Gastroesophageal sphincter (tissue), 4 donors: Measurements from ENCODE around the gene GRIP2. TPM values are rescaled to one million over a fixed set of nuclear protein-coding genes. Genes with fewer than 3 reads are reported as not detected.

Experiments
- ATAC-seq: fragments of 150-250 bp; one replicate; pipeline ENCODE4 v1.9.1; 2016; ENCODE audit warnings: mild to moderate bottlenecking, moderate library complexity
- H3K27ac ChIP-seq, 4 donors: fragments of 200-600 bp; sonication (generic) in 3 of 4; 1 replicate in 3 of 4; 2 replicates in 1 of 4; pipeline ENCODE4 v1.5.1; 2016 to 2019
- H3K27me3 ChIP-seq: fragments of 200-600 bp; sonication (generic); one replicate; pipeline ENCODE4 v1.5.1; 2019
- H3K36me3 ChIP-seq, 2 donors: fragments of 200-600 bp; sonication (generic); one replicate each; pipeline ENCODE4 v1.5.1; 2019; ENCODE audit warnings: control low read depth in 1 of 2
- H3K4me1 ChIP-seq, 3 donors: fragments of 200-600 bp; sonication (generic); 1 replicate in 2 of 3; 2 replicates in 1 of 3; pipeline ENCODE4 v1.5.1; 2016 to 2019; ENCODE audit warnings: control low read depth in 2 of 3
- H3K4me3 ChIP-seq, 2 donors: fragments of 200-600 bp; sonication (generic); one replicate each; pipeline ENCODE4 v1.5.1; 2019; ENCODE audit warnings: mild to moderate bottlenecking in 1 of 2, moderate library complexity in 1 of 2
- H3K9me3 ChIP-seq, 3 donors: fragments of 200-600 bp; sonication (generic); one replicate each; pipeline ENCODE4 v1.5.1; 2017 to 2019; ENCODE audit warnings: control low read depth in 2 of 3
- EP300 ChIP-seq: sonication (generic); formaldehyde crosslinking; IDR thresholded peaks from one replicate; pipeline ENCODE4 v1.6.1; 2017; ENCODE audit warnings: antibody characterized with exemption, mild to moderate bottlenecking
- POLR2A ChIP-seq, 2 donors: fragments of 450-650 bp; IDR thresholded peaks; one replicate each; pipeline ENCODE4 v1.6.1; 2017; ENCODE audit warnings: antibody characterized with exemption in 2 of 2, mild to moderate bottlenecking in 2 of 2, moderate library complexity in 1 of 2
- POLR2AphosphoS5 ChIP-seq: sonication (generic); formaldehyde crosslinking; IDR thresholded peaks from one replicate; pipeline ENCODE4 v1.6.1; 2017; ENCODE audit warnings: antibody characterized with exemption
- WGBS, 2 donors: methylation state at CpG; one replicate each; pipeline ENCODE4 v1.1.5; 2018; ENCODE audit warnings: low coverage in 1 of 2; 5-methylcytosine and 5-hydroxymethylcytosine counted together
- total RNA-seq, 4 donors: library from RNA; depleted of rRNA; stranded (reverse); fragments of >200 nt; gene quantifications; one replicate each; pipeline ENCODE4 v1.1.0, GENCODE V29; 2016
- TF ChIP-seq, protein P1 (sequence below), 4 experiments: fragments of 200-600 bp in 2 of 4; fragments of 450-650 bp in 2 of 4; sonication (generic) in 1 of 4; IDR thresholded peaks; one replicate each; pipeline ENCODE4 v1.5.1; 2017 to 2019; ENCODE audit warnings: antibody characterized with exemption in 4 of 4, mild to moderate bottlenecking in 2 of 4, moderate library complexity in 2 of 4

Gene GRIP2
- total RNA-seq, 4 donors from 2014 or later: 0.27 to 1.6 (median 0.72) TPM

DNA sequence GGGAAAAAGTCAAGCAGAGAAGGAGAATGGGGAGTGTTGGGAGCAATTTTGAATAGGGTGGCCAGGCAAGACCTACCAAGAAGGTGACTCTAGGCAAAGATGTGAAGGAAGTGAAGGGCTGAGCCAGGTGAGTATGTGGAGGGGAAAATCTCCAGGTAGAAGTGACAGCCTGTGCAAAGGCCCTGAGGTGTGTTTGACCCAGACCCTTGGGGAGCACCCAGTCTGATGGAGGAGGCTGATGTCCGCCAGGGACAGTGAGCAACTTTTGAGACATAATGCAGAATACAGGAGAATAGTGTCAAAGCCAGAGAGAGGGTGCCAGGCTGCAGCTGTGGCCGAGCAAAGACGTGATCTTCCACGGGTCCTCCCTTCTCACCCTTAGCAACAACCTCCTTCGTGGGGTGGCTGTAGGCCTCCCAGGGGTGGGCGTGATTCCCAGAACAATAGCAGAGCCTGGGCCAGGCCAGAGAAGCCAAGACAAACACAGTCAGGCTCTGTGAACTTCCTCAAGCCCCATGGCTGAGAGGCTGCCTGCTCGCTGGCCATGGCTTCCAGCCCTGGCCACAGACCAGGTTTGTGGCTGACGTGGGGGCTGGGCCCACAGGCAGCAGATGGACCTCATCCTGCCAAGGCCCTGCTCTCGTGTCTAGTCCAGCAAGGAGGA, 79.7 kb downstream of the GRIP2 start:
- Histone ChIP-seq H3K27me3 (no peaks in the 10 kb centered on the region), H3K9me3 (no peaks in the 10 kb centered on the region), H3K4me1 (peaks cover 0 to 27% (median 8%) of the 10 kb centered on the region in 3 donors), H3K36me3 (peaks cover 0 to 45% of the 10 kb centered on the region in 2 donors), H3K27ac (peak overlapping the region in 3 of 4 donors; percentile 20 to 57 (median 31)), H3K4me3 (no peak overlapping the region)
- ATAC-seq: peak; percentile 79
- TF ChIP-seq EP300: no peak
- TF ChIP-seq POLR2A (IDR thresholded peaks at IDR 0.05): no peak
- no peak for TF ChIP-seq POLR2AphosphoS5
- TF ChIP-seq, protein P1, sequence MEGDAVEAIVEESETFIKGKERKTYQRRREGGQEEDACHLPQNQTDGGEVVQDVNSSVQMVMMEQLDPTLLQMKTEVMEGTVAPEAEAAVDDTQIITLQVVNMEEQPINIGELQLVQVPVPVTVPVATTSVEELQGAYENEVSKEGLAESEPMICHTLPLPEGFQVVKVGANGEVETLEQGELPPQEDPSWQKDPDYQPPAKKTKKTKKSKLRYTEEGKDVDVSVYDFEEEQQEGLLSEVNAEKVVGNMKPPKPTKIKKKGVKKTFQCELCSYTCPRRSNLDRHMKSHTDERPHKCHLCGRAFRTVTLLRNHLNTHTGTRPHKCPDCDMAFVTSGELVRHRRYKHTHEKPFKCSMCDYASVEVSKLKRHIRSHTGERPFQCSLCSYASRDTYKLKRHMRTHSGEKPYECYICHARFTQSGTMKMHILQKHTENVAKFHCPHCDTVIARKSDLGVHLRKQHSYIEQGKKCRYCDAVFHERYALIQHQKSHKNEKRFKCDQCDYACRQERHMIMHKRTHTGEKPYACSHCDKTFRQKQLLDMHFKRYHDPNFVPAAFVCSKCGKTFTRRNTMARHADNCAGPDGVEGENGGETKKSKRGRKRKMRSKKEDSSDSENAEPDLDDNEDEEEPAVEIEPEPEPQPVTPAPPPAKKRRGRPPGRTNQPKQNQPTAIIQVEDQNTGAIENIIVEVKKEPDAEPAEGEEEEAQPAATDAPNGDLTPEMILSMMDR (IDR thresholded peaks at IDR 0.05): no peak
- WGBS, 2 donors: 40 to 44% methylated on average over 5 to 7 of the region's 9 CpGs

DNA sequence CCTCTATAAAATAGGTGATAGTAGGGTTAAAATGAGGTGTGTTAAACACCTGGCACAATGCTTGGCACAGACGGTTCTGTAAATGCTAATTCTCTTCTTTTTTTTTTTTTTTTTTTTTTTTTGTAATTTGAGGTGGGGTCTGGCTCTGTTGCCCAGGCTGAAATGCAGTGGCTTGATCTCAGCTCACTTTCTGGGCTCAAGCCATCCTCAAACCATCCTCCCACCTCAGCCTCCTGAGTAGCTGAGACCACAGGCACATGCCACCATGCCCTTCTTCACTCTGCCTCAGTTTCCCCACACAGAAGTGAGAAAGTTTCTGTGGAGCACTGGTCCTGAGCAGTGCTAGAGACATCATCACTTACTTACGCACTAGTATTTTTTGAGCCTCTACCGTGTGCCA, 80.4 kb downstream of the GRIP2 start:
- 30 to 43% methylated on average over 1 to 2 of the region's 3 CpGs for WGBS, 2 donors
- Histone ChIP-seq H3K9me3 (no peaks in the 10 kb centered on the region), H3K4me1 (peaks cover 0 to 34% (median 12%) of the 10 kb centered on the region in 3 donors), H3K4me3 (no peak overlapping the region), H3K27ac (peak overlapping the region in 1 of 4 donors; percentile 57), H3K36me3 (peaks cover 0 to 38% of the 10 kb centered on the region in 2 donors), H3K27me3 (no peaks in the 10 kb centered on the region)
- no peak for ATAC-seq
- no peak for TF ChIP-seq EP300
- TF ChIP-seq, protein P1 (IDR thresholded peaks at IDR 0.05): no peak
- TF ChIP-seq POLR2A (IDR thresholded peaks at IDR 0.05): no peak
- TF ChIP-seq POLR2AphosphoS5: no peak

DNA sequence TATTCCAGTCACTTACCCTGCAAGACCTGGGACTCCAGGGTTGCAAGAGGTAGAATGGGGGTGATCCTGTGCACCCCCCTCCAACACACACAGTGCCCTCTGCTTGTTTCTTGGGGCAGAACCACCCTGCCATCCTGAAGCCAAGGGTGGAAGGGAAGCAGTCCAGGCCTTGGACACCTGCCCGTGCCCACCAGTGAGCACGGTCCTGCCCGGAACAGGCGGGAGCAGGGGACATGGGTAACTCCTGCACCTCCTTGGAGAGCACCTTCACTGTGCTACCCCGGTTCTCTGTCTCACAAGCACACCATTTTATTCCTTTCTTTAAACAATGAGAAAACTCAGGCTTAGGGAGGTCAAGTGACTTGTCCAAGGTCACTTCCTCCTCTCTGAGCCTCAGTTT, 80.8 kb downstream of the GRIP2 start:
- no peak overlapping the region for H3K4me3 ChIP-seq
- no peaks in the 10 kb centered on the region for H3K27me3 ChIP-seq
- no peaks in the 10 kb centered on the region for H3K9me3 ChIP-seq
- no peak for TF ChIP-seq POLR2A (IDR thresholded peaks at IDR 0.05)
- WGBS, 2 donors: 86% methylated on average over 5 of the region's 5 CpGs; no CpG with 5 or more reads in 1 of the 2 donors
- H3K36me3 ChIP-seq: peaks cover 0 to 34% of the 10 kb centered on the region in 2 donors
- H3K4me1 ChIP-seq: peaks cover 0 to 38% (median 12%) of the 10 kb centered on the region in 3 donors
- H3K27ac ChIP-seq: no peak overlapping the region
- no peak for ATAC-seq

DNA sequence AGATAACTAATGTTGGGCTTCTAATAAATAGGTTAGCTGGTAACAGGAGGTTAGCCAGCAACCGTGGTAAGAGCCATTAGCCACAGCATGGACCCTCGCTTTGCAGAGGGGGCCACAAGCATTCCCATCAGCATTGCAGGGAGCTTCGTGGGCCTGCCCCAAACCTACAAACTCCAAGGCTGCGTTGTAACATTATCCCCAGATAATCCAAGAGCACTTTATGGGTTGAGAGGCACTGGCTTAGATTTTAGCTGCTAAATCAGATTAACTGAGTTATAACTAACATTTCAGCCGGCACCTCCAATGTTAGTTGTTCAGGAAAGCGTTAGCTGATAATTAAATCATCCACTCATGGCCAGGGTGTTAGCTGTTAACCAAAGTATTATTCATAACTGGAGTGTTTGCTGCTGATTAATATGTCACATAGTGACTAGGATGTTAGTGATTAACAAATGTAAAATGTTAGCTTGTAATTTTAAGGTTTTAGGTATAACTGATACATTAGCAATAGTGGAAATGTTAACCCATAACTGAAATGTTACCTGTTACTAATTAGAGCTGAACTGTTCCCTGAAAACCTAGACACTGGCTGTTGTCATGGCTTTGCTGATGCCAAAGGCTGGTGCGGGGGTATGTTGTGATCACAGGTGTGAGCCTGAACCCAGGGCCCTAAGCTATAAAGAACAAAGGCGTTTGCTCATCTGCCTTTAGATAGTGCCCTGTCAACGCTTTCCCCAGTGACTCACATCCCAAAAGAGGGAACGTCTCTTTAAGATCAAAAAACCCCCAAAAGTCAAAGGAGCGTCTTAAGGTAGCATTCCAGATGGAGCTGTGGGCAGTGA, 81.5 kb downstream of the GRIP2 start:
- Histone ChIP-seq H3K4me3 (no peak overlapping the region), H3K9me3 (no peaks in the 10 kb centered on the region), H3K4me1 (peaks cover 0 to 46% (median 20%) of the 10 kb centered on the region in 3 donors), H3K27ac (peak overlapping the region in 1 of 4 donors; percentile 12), H3K36me3 (peaks cover 0 to 27% of the 10 kb centered on the region in 2 donors), H3K27me3 (no peaks in the 10 kb centered on the region)
- ATAC-seq: no peak
- WGBS, 2 donors: 39 to 90% methylated on average over 4 to 6 of the region's 11 CpGs
- TF ChIP-seq POLR2AphosphoS5 (no peak), POLR2A (IDR thresholded peaks at IDR 0.05) (no peak), EP300 (no peak)
- TF ChIP-seq, protein P1 (IDR thresholded peaks at IDR 0.05): no peak

DNA sequence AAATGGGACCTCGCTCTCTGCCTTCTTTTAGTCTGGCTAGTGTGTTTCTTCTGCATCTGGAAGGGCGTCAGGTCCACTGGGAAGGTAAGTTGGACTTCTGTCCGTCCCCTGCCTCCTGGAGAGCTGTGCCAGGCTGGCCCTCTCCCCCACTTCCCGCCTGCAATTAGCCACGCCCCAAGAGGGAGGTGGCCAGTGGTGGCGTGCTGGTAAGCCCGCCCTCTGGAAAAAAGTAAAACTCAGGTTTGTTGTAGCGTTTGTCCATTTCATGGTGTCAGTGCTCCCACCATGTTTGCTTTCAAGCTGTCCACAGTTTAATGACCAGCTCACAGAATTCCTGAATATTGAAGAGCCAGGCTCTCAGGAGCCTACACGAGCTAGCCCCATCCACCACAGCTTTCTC, 82.1 kb downstream of the GRIP2 start:
- peaks cover 0 to 52% (median 24%) of the 10 kb centered on the region in 3 donors for H3K4me1 ChIP-seq
- H3K9me3 ChIP-seq: no peaks in the 10 kb centered on the region
- peaks cover 0 to 20% of the 10 kb centered on the region in 2 donors for H3K36me3 ChIP-seq
- no peaks in the 10 kb centered on the region for H3K27me3 ChIP-seq
- ATAC-seq: no peak
- H3K27ac ChIP-seq: peak overlapping the region in 1 of 4 donors; percentile 12
- no peak overlapping the region for H3K4me3 ChIP-seq
- TF ChIP-seq, protein P1 (IDR thresholded peaks at IDR 0.05): no peak
- TF ChIP-seq POLR2AphosphoS5: no peak
- 48 to 50% methylated on average over 1 to 5 of the region's 9 CpGs for WGBS, 2 donors
